HepG2 (cell line): Measurements from ENCODE around the gene CCDC85C. TPM values are rescaled to one million over a fixed set of nuclear protein-coding genes. Genes with fewer than 3 reads are reported as not detected.

Experiments used
- ATF5 ChIP-seq: sonication (generic); formaldehyde crosslinking; IDR thresholded peaks from 2 replicates; pipeline ENCODE4 v1.4.0; 2020; ENCODE audit warnings: mild to moderate bottlenecking, low read depth, missing genetic modification reagents
- ATM ChIP-seq: fragments of 450-650 bp; IDR thresholded peaks from 2 replicates; pipeline ENCODE4 v1.7.1; 2017; ENCODE audit warnings: mild to moderate bottlenecking, borderline replicate concordance
- BATF2 ChIP-seq: sonication (generic); formaldehyde crosslinking; IDR thresholded peaks from 2 replicates; pipeline ENCODE4 v1.8.0; 2022; ENCODE audit warnings: mild to moderate bottlenecking, missing genetic modification reagents, moderate library complexity
- GABPA ChIP-seq, 2 experiments: IDR thresholded peaks; 2 replicates each; pipeline ENCODE4 v1.6.1; 2011 to 2016; ENCODE audit warnings: low read depth in 2 of 2, low read length in 1 of 2, missing biosample characterization in 1 of 2, missing genetic modification characterization in 1 of 2
- GPN1 ChIP-seq: sonication (generic); formaldehyde crosslinking; IDR thresholded peaks from 2 replicates; pipeline ENCODE4 v1.5.1; 2020; ENCODE audit warnings: missing genetic modification reagents, borderline replicate concordance
- HOXA3 ChIP-seq: sonication (generic); formaldehyde crosslinking; IDR thresholded peaks from 2 replicates; pipeline ENCODE4 v1.5.0; 2020; ENCODE audit warnings: missing genetic modification reagents
- HOXD1 ChIP-seq: sonication (generic); formaldehyde crosslinking; IDR thresholded peaks from 2 replicates; pipeline ENCODE4 v1.5.0; 2020; ENCODE audit warnings: missing genetic modification reagents
- MED1 ChIP-seq: sonication (generic); formaldehyde crosslinking; IDR thresholded peaks from 2 replicates; pipeline ENCODE4 v1.4.0; 2020; ENCODE audit warnings: missing genetic modification reagents
- NBN ChIP-seq: fragments of 450-650 bp; conservative IDR thresholded peaks from 2 replicates; pipeline ENCODE4 v1.6.1; 2017
- PAWR ChIP-seq: sonication (generic); formaldehyde crosslinking; IDR thresholded peaks from 2 replicates; pipeline ENCODE4 v1.4.0; 2020; ENCODE audit warnings: missing genetic modification reagents, mild to moderate bottlenecking, borderline replicate concordance
- RARA ChIP-seq: IDR thresholded peaks from 2 replicates; pipeline ENCODE4 v1.6.1; 2016; ENCODE audit warnings: missing genetic modification reagents, missing compliant biosample characterization
- RFXANK ChIP-seq: IDR thresholded peaks from 2 replicates; pipeline ENCODE4 v1.6.1; 2016
- SCMH1 ChIP-seq: sonication (generic); formaldehyde crosslinking; IDR thresholded peaks from 2 replicates; pipeline ENCODE4 v1.9.0; 2021; ENCODE audit warnings: missing genetic modification reagents, mild to moderate bottlenecking, borderline replicate concordance
- TARDBP ChIP-seq: sonication (generic); formaldehyde crosslinking; IDR thresholded peaks from 2 replicates; pipeline ENCODE4 v1.8.0; 2022; ENCODE audit warnings: mild to moderate bottlenecking, missing genetic modification reagents
- U2AF2 ChIP-seq: fragments of 200-400 bp; formaldehyde crosslinking; IDR thresholded peaks from 2 replicates; pipeline ENCODE4 v1.6.1; 2017; ENCODE audit warnings: low read depth, mild to moderate bottlenecking, low read length
- YEATS2 ChIP-seq: sonication (generic); formaldehyde crosslinking; IDR thresholded peaks from 2 replicates; pipeline ENCODE4 v1.4.0; 2020; ENCODE audit warnings: missing genetic modification reagents, borderline replicate concordance
- ZFP82 ChIP-seq: sonication (generic); formaldehyde crosslinking; IDR thresholded peaks from 2 replicates; pipeline ENCODE4 v1.5.1; 2020; ENCODE audit warnings: mild to moderate bottlenecking, missing genetic modification reagents, borderline replicate concordance
- ZNF101 ChIP-seq: sonication (generic); formaldehyde crosslinking; IDR thresholded peaks from 2 replicates; pipeline ENCODE4 v1.4.0; 2020; ENCODE audit warnings: mild to moderate bottlenecking, low read depth, missing genetic modification reagents, borderline replicate concordance
- ZNF224 ChIP-seq: sonication (generic); formaldehyde crosslinking; IDR thresholded peaks from 2 replicates; pipeline ENCODE4 v1.5.0; 2020; ENCODE audit warnings: mild to moderate bottlenecking, missing genetic modification reagents
- ZNF383 ChIP-seq: sonication (generic); formaldehyde crosslinking; IDR thresholded peaks from 2 replicates; pipeline ENCODE4 v1.4.0; 2020; ENCODE audit warnings: missing genetic modification reagents, mild to moderate bottlenecking, borderline replicate concordance
- ZNF441 ChIP-seq: sonication (generic); formaldehyde crosslinking; IDR thresholded peaks from 2 replicates; pipeline ENCODE4 v1.7.0; 2021; ENCODE audit warnings: missing genetic modification reagents, borderline replicate concordance
- ZNF615 ChIP-seq: sonication (generic); formaldehyde crosslinking; IDR thresholded peaks from 2 replicates; pipeline ENCODE4 v1.5.0; 2020; ENCODE audit warnings: mild to moderate bottlenecking, missing genetic modification reagents, borderline replicate concordance
- ZNF7 ChIP-seq: IDR thresholded peaks from 2 replicates; pipeline ENCODE4 v1.6.1; 2016; ENCODE audit warnings: missing biosample characterization, missing genetic modification reagents
- polyA plus RNA-seq, 8 experiments: library from polyadenylated mRNA; depleted of rRNA in 3 of 8; stranded (reverse) in 7 of 8; unstranded in 1 of 8; fragments of >200 nt; fragmentation: Illumina TruSeq in 4 of 8; extraction: Trizol in 4 of 8; gene quantifications; 2 replicates each; pipeline versions ENCODE4 v1.2.1 to v1.2.3, GENCODE V29; 2011 to 2016; ENCODE audit warnings: low read depth in 4 of 8, missing spikeins in 1 of 8, mixed read lengths in 1 of 8; ENCODE audit not compliant: insufficient read depth in 1 of 8
- total RNA-seq, 5 experiments: library from RNA; depleted of rRNA; stranded (reverse); fragments of >200 nt; fragmentation: Illumina TruSeq; extraction: Trizol; gene quantifications; 2 replicates each; pipeline ENCODE4 v1.2.3, GENCODE V29; 2016; ENCODE audit warnings: low read depth in 1 of 5
- TF ChIP-seq, protein P1 (sequence below): sonication (generic); formaldehyde crosslinking; IDR thresholded peaks from 2 replicates; pipeline ENCODE4 v1.5.0; 2020; ENCODE audit warnings: missing genetic modification reagents, mild to moderate bottlenecking, borderline replicate concordance
- TF ChIP-seq, protein P2 (sequence below): sonication (generic); formaldehyde crosslinking; IDR thresholded peaks from 2 replicates; pipeline ENCODE4 v1.8.0; 2022; ENCODE audit warnings: mild to moderate bottlenecking, missing genetic modification reagents, borderline replicate concordance

CCDC85C gene
- total and polyA plus RNA-seq, 2 of the 13 experiments (the other 11 are each of a cell fraction or from before 2014, with no cell fraction given) = 18.8 to 43.8 TPM

- TF ChIP-seq BATF2 (CRISPR knock-in tag) (no peak), SCMH1 (CRISPR knock-in tag) (no peak), ATF5 (CRISPR knock-in tag) (no peak), ZNF224 (CRISPR knock-in tag) (no peak), RFXANK (no peak), GABPA (IDR thresholded peaks at IDR 0.05; ENCODE audit: low read depth, low read length) (no peak), GABPA (CRISPR knock-in tag; IDR thresholded peaks at IDR 0.05; ENCODE audit: low read depth) (no peak), ZNF101 (no peak), MED1 (peak; percentile 53; the same call in 1 of the 2 replicates), ZNF615 (CRISPR knock-in tag) (no peak), NBN (no peak), HOXA3 (CRISPR knock-in tag) (peak; percentile 55; the same call in 1 of the 2 replicates), GPN1 (CRISPR knock-in tag) (no peak), ZFP82 (CRISPR knock-in tag) (no peak), YEATS2 (CRISPR knock-in tag) (no peak), RARA (CRISPR knock-in tag) (peak; percentile 44; the same call in 1 of the 2 replicates), U2AF2 (no peak), ZNF7 (CRISPR knock-in tag) (no peak), ZNF383 (no peak), TARDBP (CRISPR knock-in tag) (no peak), PAWR (CRISPR knock-in tag) (no peak), ATM (no peak), ZNF441 (CRISPR knock-in tag) (no peak), HOXD1 (no peak)
- TF ChIP-seq, protein P1, sequence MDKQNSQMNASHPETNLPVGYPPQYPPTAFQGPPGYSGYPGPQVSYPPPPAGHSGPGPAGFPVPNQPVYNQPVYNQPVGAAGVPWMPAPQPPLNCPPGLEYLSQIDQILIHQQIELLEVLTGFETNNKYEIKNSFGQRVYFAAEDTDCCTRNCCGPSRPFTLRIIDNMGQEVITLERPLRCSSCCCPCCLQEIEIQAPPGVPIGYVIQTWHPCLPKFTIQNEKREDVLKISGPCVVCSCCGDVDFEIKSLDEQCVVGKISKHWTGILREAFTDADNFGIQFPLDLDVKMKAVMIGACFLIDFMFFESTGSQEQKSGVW (CRISPR knock-in tag) = no peak
- TF ChIP-seq, protein P2, sequence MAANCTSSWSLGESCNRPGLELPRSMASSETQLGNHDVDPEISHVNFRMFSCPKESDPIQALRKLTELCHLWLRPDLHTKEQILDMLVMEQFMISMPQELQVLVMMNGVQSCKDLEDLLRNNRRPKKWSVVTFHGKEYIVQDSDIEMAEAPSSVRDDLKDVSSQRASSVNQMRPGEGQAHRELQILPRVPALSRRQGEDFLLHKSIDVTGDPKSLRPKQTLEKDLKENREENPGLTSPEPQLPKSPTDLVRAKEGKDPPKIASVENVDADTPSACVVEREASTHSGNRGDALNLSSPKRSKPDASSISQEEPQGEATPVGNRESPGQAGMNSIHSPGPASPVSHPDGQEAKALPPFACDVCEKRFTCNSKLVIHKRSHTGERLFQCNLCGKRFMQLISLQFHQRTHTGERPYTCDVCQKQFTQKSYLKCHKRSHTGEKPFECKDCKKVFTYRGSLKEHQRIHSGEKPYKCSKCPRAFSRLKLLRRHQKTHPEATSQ = no peak
These were observed 54.3 kb downstream of the CCDC85C start (continued) for GRCh38 chr14:99549684-99550083.
